ENCODE measurements around the gene TBC1D4.

- TF ChIP-seq CTCF (IDR thresholded peaks at IDR 0.05 in 4 of 5, conservative IDR thresholded peaks at IDR 0.05 in 1 of 5) = no peak
- TF ChIP-seq POLR2A (IDR thresholded peaks at IDR 0.05) = no peak
These were observed 63.7 kb downstream of the TBC1D4 start for GRCh38 chr13:75418186-75418843.
